Nephron (organoid): ENCODE data around the gene CAGE1.

Experiments used
- H3K27ac Mint-ChIP-seq, 3 experiments: 2 replicates each; pipeline ENCODE4 v1.8.0; 2020; ENCODE audit warnings: mixed read lengths in 3 of 3, mild to moderate bottlenecking in 2 of 3, moderate library complexity in 1 of 3
- H3K27me3 Mint-ChIP-seq: 2 replicates; pipeline ENCODE4 v1.8.0; 2021; ENCODE audit warnings: low read depth, mild to moderate bottlenecking, moderate library complexity, mixed read lengths
- H3K36me3 Mint-ChIP-seq: 2 replicates; pipeline ENCODE4 v1.8.0; 2020; ENCODE audit warnings: low read depth, mixed read lengths
- H3K4me1 Mint-ChIP-seq: 2 replicates; pipeline ENCODE4 v1.8.0; 2020; ENCODE audit warnings: mixed read lengths
- H3K4me3 Mint-ChIP-seq, 3 experiments: 2 replicates each; pipeline ENCODE4 v1.8.0; 2020; ENCODE audit warnings: mild to moderate bottlenecking in 3 of 3, mixed read lengths in 3 of 3, moderate library complexity in 2 of 3
- H3K9me3 Mint-ChIP-seq: 2 replicates; pipeline ENCODE4 v1.8.0; 2020; ENCODE audit warnings: mixed read lengths
- CTCF ChIP-seq, 3 experiments: fragments of 200-600 bp; sonication (generic); IDR thresholded peaks; one replicate each; pipeline ENCODE4 v1.5.0; 2021; ENCODE audit warnings: antibody characterized with exemption in 3 of 3; ENCODE audit not compliant: unreplicated experiment in 3 of 3

CAGE1 gene

GRCh38 chr6:7295916-7296315 lies 93.6 kb downstream of the CAGE1 start:
- Mint-ChIP-seq H3K4me3 (no peak overlapping the region), H3K27ac (no peak overlapping the region), H3K36me3 (peaks cover 66% of the 10 kb centered on the region), H3K27me3 (no peaks in the 10 kb centered on the region), H3K4me1 (no peaks in the 10 kb centered on the region), H3K9me3 (no peaks in the 10 kb centered on the region)
- no peak for TF ChIP-seq CTCF (IDR thresholded peaks at IDR 0.05; ENCODE audit: unreplicated experiment in 3 of 3)

- Mint-ChIP-seq H3K27me3 (no peaks in the 10 kb centered on the region), H3K4me3 (no peak overlapping the region), H3K4me1 (no peaks in the 10 kb centered on the region), H3K27ac (peak overlapping the region in 1 of 3 experiments; percentile 63), H3K9me3 (no peaks in the 10 kb centered on the region), H3K36me3 (peaks cover 63% of the 10 kb centered on the region)
- TF ChIP-seq CTCF (IDR thresholded peaks at IDR 0.05; ENCODE audit: unreplicated experiment in 3 of 3) = no peak
Measured at GRCh38 chr6:7292596-7293255, 96.8 kb downstream of the CAGE1 start.

- no peaks in the 10 kb centered on the region for H3K4me1 Mint-ChIP-seq
- H3K9me3 Mint-ChIP-seq = no peaks in the 10 kb centered on the region
- TF ChIP-seq CTCF (IDR thresholded peaks at IDR 0.05; ENCODE audit: unreplicated experiment in 3 of 3) = no peak
Measured at GRCh38 chr6:7290079-7290478, 99.5 kb downstream of the CAGE1 start.

GRCh38 chr6:7285416-7285815 lies 104.1 kb downstream of the CAGE1 start:
- Mint-ChIP-seq H3K27me3 (no peaks in the 10 kb centered on the region), H3K4me3 (no peak overlapping the region), H3K9me3 (no peaks in the 10 kb centered on the region), H3K4me1 (no peaks in the 10 kb centered on the region), H3K36me3 (peaks cover 44% of the 10 kb centered on the region), H3K27ac (no peak overlapping the region)
- TF ChIP-seq CTCF (IDR thresholded peaks at IDR 0.05; ENCODE audit: unreplicated experiment in 3 of 3) = no peak

More at GRCh38 chr6:7290079-7290478, 99.5 kb downstream of the CAGE1 start:
- Mint-ChIP-seq H3K27ac (no peak overlapping the region), H3K36me3 (peaks cover 62% of the 10 kb centered on the region), H3K27me3 (no peaks in the 10 kb centered on the region), H3K4me3 (no peak overlapping the region)

- no peak overlapping the region for H3K27ac Mint-ChIP-seq
- H3K4me3 Mint-ChIP-seq = no peak overlapping the region
- H3K27me3 Mint-ChIP-seq = no peaks in the 10 kb centered on the region
- no peak for TF ChIP-seq CTCF (IDR thresholded peaks at IDR 0.05; ENCODE audit: unreplicated experiment in 3 of 3)
- H3K4me1 Mint-ChIP-seq = no peaks in the 10 kb centered on the region
- H3K36me3 Mint-ChIP-seq = peaks cover 27% of the 10 kb centered on the region
- no peaks in the 10 kb centered on the region for H3K9me3 Mint-ChIP-seq
Measured at GRCh38 chr6:7283676-7284075, 105.9 kb downstream of the CAGE1 start.
